Keratinocyte (primary cell): ENCODE data around the gene HMCN1.

ENCODE experiments used
- EZH2 ChIP-seq: IDR thresholded peaks from one replicate; pipeline ENCODE4 v1.6.1; 2012; ENCODE audit warnings: inconsistent platforms, mild to moderate bottlenecking, low read length, moderate library complexity
- TF ChIP-seq, protein P1 (sequence below), 3 experiments: IDR thresholded peaks in 1 of 3; conservative IDR thresholded peaks in 1 of 3; optimal IDR thresholded peaks in 1 of 3; 2 replicates in 2 of 3; 3 replicates in 1 of 3; pipeline versions ENCODE3 to v1.5.1; 2011; ENCODE audit warnings: low read length in 3 of 3, mild to moderate bottlenecking in 3 of 3, moderate library complexity in 2 of 3, control low read depth in 1 of 3, inconsistent platforms in 1 of 3; ENCODE audit not compliant: insufficient read depth in 2 of 3; ENCODE audit errors: extremely low read depth in 1 of 3

DNA sequence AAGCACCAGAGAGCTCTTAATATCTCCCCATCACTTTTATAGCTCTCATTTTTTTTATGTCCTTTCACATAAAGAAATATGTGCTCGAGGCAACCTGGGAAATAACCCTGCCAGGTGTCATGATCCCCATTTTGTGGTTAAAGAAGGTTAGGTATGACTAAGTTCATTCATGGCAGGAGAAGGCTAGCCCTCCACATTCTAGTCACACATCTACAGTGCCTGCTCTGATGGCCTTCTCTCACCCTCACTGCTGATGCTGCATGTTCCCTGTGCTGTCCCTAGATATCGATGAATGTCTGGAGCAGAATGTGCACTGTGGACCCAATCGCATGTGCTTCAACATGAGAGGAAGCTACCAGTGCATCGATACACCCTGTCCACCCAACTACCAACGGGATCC is 453.4 kb downstream of the HMCN1 start:
- TF ChIP-seq, protein P1, sequence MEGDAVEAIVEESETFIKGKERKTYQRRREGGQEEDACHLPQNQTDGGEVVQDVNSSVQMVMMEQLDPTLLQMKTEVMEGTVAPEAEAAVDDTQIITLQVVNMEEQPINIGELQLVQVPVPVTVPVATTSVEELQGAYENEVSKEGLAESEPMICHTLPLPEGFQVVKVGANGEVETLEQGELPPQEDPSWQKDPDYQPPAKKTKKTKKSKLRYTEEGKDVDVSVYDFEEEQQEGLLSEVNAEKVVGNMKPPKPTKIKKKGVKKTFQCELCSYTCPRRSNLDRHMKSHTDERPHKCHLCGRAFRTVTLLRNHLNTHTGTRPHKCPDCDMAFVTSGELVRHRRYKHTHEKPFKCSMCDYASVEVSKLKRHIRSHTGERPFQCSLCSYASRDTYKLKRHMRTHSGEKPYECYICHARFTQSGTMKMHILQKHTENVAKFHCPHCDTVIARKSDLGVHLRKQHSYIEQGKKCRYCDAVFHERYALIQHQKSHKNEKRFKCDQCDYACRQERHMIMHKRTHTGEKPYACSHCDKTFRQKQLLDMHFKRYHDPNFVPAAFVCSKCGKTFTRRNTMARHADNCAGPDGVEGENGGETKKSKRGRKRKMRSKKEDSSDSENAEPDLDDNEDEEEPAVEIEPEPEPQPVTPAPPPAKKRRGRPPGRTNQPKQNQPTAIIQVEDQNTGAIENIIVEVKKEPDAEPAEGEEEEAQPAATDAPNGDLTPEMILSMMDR (optimal IDR thresholded peaks at IDR 0.05 in 1 of 3, IDR thresholded peaks at IDR 0.05 in 1 of 3, conservative IDR thresholded peaks at IDR 0.05 in 1 of 3; ENCODE audit: extremely low read depth in 1 of 3, insufficient read depth in 2 of 3, low read length in 3 of 3), result no peak
- TF ChIP-seq EZH2, result no peak
